Lung microvascular endothelial cell (primary cell): ENCODE results near the gene GARNL3. TPM values are rescaled to one million over a fixed set of nuclear protein-coding genes. Genes with fewer than 3 reads are reported as not detected.

Experiments used
- DNase-seq, 2 donors: peaks; one replicate each; pipeline versions ENCODE4 v3.0.0 to v3.0.0-alpha.2; 2010; ENCODE audit warnings: low read depth in 2 of 2
- total RNA-seq: library from RNA; depleted of rRNA; stranded (reverse); fragments of >200 nt; gene quantifications from 2 replicates; pipeline ENCODE4 v1.2.1, GENCODE V29; 2014

GARNL3 gene, protein sequence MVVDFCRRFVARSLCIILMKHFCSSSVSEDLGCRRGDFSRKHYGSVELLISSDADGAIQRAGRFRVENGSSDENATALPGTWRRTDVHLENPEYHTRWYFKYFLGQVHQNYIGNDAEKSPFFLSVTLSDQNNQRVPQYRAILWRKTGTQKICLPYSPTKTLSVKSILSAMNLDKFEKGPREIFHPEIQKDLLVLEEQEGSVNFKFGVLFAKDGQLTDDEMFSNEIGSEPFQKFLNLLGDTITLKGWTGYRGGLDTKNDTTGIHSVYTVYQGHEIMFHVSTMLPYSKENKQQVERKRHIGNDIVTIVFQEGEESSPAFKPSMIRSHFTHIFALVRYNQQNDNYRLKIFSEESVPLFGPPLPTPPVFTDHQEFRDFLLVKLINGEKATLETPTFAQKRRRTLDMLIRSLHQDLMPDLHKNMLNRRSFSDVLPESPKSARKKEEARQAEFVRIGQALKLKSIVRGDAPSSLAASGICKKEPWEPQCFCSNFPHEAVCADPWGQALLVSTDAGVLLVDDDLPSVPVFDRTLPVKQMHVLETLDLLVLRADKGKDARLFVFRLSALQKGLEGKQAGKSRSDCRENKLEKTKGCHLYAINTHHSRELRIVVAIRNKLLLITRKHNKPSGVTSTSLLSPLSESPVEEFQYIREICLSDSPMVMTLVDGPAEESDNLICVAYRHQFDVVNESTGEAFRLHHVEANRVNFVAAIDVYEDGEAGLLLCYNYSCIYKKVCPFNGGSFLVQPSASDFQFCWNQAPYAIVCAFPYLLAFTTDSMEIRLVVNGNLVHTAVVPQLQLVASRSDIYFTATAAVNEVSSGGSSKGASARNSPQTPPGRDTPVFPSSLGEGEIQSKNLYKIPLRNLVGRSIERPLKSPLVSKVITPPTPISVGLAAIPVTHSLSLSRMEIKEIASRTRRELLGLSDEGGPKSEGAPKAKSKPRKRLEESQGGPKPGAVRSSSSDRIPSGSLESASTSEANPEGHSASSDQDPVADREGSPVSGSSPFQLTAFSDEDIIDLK
- 2.4 and 2.6 TPM in 2 replicates for total RNA-seq

DNA sequence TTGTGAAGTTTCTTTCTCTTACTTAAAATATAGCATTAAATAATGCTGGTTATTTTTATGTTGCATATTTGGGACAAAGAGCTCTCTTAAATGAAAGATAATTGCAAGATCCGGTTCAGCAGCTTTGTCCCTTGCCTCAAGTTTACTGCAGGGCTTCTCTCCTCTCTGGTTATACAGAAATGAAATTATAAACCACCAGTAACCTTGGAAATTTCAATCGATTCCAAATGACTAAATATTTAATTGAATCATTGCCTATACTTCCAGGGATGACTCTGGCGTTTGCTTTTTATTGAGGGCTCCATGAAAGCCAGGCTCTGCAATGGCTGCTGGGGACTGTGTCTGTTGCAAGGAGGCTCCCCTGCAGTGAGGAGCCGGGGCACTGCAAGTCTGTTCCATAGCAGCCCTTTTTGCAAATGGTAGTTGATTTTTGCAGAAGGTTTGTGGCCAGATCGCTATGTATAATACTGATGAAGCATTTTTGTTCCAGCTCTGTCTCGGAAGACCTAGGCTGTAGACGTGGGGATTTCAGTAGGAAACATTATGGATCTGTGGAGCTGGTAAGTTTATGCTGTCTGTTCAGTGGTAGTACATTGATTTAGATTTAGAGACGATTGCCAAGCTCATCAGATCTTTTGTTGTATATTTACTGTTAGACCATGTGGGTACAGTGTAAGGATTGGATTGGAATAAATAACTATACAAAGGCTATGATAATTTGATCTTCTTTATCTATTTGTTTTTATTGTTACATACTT, at the start of gene GARNL3:
GARNL3 (plus strand) TSS at position 313 of the 758 bp plus-strand sequence; CDS start at position 417, 104 bp downstream.
- no peak for DNase-seq

DNA sequence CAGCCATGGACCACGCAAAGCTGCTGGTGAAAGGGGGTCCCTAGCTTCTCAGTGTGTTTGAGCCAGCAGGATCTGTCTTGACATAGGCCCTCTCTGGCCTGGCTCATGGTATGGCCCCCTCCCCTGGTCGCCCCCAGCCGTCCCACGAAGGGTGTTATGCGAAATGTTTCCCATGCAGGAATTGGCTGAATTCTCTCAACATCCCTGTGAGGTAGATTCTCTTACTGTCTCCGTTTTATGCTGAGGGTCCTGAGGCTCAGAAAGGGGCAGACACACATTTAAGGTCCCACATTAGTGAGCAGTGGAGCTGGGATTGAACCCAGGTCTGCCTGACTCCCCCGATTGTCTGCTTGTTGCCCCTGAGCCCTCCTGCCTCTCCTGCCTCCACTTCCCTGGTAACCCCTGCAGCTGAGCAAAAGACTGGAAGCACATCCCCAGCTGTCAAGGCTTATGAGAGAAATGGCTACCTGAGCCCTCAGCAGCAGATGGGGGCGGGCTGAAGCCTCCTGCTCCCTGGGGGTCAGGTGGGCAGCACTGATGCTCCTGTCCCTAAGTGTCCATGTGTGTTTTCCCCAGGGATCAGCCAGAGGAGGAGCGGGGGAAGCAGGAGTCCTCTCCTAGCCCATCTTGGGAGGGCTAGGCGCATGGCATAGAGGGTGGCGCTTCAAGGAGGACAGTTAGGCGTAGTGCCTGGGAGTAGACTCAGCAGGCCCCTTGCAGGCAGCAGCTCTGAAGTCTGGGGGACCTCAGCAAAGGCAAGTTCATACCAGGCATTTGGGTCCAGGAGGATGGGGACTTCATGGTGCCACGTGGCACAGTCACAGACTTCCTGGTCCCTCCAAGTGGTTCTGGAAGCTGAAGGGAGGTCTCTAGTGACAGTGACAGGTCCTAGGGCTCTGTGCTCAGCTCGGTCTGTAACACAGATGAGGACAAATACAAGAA, 49.0 kb upstream of the GARNL3 start:
- no peak for DNase-seq

DNA sequence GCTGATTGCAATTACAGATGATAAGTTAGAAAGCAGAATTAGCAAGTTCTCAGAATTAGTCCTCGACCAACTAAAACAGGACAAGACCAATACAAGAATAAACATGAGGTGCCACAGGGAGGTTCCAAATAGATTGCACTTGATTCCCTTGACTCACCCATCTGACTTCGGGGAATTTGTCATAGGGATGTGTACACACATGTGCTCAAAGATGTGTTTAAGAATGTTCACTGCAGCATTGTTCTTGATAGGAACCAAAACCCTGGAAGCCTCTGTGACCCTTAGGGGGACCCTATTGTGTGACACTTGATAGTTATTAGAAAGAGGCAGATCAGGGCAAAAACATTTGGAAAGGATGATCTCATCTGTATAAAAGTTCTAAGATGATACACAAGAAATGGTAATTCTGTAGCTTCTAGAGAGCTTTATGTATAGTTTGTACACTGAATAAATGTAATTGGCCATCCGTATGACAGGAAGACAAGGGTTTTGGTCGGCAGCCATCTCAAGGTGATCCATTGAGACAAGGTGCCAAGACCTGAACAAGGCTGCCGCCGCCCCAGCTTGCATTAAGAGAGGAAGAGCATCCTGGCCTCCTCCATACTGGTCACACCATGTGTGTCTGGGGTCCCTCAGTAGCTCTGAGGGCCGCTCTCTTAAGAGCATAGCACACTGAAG, 48.2 kb upstream of the GARNL3 start:
- no peak for DNase-seq

DNA sequence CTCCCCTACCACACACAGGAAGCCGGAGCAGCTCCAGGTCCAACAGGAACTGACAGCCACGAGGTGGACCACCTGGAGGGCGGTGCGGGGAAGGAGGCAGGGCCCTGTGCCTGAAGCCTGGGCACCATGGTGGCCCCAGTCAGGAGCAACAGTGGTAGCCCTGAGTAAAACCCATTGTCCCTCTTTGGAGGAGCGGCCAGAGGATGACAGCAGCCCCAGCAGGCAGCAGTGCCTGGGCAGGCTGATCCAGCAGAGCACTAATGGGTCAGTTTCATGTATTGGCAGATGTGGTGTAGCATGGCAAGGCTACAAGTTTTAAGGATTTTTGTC, 47.7 kb upstream of the GARNL3 start:
- no peak for DNase-seq

DNA sequence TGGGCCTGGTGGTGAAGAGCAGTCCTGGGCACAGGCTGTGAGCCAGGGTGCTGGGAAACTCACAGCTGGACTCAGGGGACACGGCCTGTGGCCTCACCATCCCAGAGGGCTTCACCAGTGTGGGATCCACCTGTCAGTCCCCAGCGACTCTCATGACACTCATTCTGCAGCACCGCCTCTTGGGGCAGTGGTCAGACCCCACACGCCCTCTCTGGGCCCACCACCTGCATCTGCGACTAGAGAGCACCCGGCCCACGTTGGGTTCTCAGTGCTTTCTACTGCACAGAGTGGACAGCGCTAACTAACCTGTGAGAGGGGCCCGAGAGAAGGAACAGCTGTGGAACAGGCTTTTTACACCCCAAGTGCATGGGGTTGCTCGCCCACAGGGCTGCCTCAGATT, 45.8 kb upstream of the GARNL3 start:
- no peak for DNase-seq

DNA sequence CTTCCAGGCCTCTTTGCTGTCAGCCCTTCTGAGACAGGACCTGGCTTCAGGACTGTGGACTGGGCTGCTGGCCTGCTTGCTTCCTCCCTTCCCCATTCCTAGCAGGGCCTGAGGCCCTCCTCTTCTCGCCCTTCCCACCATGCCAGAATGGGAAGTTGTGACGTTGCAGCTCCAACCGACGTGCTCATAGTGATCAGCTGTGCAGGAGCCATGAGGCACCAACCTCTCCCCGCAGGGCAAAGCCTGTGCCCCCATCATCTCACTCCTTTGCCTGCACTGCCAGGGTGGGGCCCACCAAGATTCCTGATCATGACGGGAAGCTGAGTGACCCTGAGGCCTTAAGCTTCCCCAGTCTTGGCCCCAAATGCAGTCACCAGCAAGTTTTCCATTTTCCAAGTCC, 45.1 kb upstream of the GARNL3 start:
- no peak for DNase-seq

DNA sequence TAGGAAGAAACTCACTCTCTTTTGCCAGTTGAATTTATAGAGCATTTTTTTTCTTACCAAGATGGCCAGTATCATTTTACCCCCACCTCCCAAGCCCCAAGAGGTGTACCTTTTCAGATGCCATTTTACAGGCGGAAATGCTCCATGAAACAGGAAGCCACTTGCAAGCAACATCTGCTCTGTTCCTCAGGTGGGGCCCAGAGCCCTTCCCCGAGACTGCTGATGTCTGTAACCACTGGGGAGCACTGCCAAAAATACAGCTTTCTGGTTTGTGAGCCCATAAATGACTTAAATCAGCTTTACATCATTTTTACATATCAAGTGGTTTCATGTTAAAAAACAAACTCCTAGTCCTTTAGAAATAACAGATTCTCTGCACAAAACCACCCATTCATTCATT, 42.9 kb upstream of the GARNL3 start:
- DNase-seq, result no peak

DNA sequence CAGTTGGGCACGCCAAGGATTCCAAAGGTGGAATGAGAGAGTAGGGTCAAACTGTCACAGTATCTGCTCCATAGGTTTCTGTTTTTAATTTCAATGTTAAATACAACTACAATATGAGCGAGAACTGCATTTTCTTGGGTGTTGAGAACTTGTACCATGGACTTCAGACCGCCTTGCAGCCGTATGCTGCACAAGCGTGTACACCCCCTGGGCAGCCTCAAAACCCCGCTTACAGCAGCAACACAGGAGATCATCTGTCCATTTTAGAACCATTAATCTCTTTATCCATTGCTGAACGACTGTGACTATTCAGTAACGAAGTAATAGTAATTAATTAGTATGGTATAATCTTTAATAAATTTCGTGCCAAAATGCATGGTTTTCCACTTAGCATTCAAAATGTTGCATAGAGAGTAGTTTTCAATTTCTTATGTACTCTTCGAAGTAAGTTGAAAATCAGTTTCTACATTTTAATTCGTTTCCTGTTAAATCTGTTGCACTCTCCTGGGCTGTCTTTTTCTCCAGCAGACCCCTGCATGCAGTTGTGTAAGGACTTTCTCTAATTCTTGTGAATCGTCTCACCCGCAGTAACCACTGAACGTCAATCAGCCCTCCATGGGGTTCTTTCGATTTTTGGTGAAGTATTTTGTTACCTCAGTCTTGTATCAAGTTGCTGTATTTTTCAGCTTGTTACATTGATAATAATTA, 42.0 kb upstream of the GARNL3 start:
- no peak for DNase-seq

DNA sequence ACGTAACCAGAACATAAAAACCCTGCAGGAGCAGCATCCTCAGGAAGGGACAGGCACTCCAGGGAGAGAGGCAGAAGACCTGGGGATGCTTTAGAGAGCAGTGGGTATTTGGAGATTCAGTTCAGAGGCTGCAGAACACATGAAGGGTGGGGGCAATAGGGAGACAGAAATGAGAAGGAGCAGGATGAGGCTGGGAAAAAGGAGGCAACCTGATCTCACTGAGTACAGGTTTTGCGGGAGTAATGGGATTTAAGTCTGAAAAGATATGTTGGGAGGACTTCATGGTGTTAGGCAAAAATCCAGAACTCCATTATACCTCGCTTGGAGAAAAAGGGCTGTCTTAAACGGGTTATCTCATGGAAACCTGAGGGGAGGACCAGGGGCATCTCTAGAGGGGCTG, 41.3 kb upstream of the GARNL3 start:
- DNase-seq, result no peak

DNA sequence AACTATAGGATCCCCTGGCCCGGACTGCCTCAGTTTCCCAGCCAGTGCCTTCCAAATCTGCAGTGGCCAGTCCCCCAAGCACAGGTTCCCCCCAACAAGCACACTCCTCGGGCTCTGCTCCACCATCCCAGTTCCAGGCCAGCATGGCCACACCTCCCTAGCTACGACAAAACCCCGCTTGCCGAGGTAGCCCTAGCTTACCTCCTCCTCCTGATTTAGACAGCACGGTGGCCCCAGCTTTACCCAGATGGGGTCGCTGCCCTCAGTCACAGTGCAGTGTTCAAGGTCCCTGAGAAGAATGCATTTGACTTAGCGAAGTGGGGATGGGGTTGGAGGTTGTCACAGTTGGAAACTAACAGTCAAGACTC, 40.8 kb upstream of the GARNL3 start:
- no peak for DNase-seq

DNA sequence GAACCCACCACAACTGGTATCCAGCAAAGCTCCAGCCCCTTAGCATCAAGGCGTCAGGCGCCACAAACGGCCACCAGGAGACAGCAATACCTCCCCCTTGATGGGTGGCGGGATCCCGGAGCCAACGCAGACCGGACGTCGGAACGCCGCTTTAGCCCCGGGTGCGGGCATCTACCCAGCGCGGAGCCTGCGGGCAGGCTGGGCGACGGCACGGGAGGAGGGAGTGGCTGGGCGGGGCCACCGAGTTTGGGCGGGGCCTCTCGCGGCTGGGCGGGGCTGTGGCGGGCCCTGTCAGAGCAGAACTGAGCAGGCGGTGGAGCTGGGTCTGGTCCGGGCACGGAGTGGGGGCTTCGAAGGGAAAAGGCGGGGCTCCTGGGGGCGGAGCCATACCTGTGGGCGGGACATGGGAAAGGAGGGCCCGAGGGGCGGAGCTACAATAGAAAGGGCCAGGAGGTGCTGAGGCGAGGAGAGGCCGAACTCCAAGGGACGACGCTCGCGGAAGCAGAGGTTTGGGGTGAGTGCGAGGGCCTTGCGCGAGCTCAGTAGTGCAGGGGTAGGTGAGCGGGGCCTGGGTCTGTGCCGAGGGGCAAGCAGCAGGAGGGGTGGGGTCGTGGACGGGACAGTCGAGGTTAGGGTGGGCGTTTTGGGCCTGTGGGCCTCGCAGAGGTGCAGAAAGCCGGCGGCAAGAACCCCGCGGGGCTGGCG, 40.2 kb upstream of the GARNL3 start:
- peak; percentile 72 to 92 for DNase-seq

DNA sequence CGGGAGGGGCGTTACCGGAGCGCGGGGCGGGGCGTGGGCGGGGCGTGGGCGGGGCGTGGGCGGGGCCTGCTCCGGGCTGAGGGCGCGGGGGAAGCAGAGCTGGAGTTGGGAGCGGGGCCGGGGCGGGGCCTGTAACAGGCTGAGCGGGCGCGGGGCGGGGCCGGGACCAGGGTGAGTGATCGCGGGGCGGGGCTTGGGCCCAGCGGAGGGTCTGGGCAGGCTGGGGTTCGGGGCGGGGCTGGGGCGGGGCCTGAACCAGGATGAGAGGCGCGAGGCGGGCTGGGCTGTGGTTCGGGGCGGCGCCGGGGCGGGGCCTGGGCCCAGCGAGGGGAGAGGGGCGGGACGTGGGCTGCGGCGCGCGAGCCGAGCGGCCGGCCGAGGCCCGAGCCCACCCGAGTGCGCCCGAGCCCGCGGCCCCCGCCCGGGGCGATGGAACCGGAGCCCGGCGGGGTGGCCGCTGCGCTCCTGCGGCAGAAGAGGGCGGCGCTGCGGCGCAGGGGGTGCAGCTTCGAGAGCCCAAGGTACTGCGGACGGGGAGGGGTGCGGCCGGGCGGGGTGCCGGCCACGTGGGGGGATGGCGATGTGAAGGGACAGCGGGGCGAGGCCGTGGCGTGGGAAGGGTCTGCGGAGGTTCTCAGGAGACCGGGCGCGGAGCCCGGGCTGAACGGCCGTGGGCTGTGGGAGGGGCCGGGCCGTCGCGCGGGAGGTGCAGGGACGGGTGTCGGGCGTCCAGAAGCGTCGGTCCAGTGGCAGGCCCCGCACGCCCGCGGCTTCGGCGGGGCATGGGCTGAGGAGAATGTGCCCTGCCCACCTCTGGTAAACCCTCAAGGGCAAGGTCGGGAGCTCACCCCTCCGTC, 39.5 kb upstream of the GARNL3 start:
- DNase-seq, result peak; percentile 88 to 94

DNA sequence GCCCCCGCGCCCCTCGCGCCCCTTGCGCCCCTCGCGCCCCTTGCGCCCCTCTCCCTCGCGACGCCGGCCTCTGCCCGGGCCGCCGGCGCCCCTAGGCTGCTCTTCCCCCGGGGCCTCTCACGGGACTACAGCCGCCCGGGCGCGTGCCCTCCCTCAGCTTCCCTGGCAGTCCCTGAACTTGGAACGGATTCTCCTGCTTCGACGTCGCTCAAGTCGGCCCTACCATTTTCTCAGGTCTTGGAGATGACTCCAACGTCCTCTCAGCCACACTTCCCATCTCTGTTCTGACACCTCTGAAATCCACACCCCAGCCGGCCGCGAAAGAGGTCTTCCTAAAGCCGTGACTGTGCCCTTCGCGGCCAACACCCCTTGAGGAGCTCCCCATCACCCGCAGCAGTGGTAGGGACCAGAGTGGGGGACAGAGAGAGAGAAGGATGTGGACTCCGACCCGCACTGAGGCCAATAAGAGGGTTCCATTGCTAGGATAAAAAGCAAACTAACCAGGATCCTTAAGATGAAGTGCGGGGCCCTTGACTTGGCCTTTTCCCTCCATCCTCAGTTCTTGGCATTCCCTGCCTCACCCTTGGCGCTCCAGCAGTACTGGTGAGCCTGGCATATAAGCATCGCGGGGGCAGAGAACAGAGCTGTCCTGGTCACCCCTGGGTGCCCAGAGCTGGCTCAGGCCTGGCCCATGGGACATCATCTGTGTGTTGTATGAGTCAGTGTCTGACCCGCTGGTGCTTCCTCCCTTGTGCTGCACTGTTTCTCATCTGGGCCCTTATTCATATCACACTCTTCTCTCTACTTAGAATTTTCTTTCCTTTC, 38.6 kb upstream of the GARNL3 start:
- DNase-seq, result peak in 1 of 2 donors; percentile 11

DNA sequence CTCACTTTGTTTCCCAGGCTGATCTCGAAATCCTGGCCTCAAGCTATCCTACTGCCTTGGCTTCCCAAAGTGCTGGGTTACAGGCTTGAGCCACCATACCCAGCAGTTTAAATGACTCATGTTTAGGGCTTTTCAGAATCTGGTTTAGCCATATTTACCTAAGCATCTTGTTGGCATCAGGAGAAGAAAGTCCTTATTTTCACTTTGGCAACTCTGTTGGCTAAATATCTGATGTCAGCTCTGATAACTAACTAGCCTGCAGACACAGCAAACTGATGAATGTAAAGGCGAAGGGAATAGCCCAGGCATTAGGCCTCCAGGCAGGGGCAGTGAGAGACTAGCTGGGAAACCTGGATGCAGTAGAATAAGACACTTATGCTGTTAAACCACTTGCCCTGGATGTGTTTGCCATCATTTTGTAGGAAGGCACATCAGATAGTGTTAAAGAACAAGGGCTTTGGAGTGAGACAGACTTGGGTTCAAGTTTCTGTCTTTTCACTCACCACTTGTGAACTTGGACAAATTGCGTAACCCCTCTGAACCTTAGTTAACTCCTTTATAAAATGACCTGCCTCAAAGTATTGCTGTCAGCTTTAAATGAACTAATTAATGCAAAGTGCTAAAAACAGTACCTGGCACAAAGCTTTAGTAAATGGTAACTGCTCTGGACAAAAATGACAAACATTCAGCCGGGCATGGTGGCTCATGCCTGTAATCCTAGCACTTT, 34.7 kb upstream of the GARNL3 start:
- DNase-seq, result no peak

DNA sequence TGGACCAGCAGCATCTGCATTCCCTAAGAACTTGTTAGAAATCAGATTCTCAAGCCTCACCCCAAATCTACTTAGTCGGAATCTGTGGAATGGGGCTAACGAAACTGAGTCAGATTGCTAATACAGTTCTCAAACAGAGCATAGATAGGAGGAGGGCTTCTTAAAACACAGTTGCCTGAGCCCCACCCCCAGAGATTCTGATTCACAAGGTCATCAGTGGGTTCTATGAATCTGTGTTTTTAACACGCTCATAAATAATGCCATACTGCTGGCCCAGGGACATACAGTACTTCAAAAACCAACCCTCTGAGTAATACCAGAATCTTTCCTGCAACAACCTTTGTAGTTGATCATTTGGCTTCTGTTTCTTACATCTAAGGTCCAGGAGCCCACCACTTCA, 32.9 kb upstream of the GARNL3 start:
- no peak for DNase-seq

DNA sequence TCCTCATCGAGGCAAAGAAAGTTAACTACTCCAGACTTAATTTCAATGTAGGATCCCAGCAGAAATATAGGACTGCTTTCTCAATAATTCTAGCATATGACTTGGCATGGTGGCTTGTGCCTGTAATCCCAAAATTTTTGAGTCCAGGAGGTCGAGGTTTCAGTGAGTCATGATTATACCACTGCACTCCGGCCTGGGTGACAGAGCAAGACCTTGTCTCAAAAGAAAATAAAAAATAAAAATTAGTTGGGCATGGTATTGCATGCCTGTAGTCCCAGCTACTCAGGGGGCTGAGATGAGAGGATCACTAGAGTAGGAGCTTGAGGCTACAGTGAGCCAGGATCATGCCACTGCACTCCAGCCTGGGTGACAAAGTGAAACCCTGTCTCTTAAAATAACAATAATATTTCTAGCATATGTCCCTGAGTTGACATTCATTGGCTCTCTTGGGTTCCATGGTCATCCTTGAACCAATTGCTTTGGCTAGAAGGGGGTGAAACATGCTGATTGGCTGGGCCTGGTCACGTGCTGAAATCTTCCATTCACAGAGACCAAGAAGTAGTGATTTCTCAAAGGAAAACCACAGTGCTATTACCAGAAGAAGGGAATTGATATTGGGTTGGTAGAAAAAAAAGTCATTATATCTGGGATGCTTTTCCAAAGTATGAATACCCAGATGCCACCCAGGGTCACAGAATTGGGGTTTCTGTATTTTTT, 31.6 kb upstream of the GARNL3 start:
- DNase-seq, result no peak
